ENCODE data around the gene POR. TPM values are rescaled to one million over a fixed set of nuclear protein-coding genes. Genes with fewer than 3 reads are reported as not detected.
A peak's percentile ranks its signal among the peaks of the same experiment; 100 is the strongest.
"Not testable (repeated sequence)": the region's sequence is repeated elsewhere in the genome, so short reads cannot be mapped to it uniquely, and the experiment has no call there.

Gene POR
- 10 to 100 TPM; 40.8 to 63.6 (median 57.7) TPM for total RNA-seq

- ATAC-seq (peak; percentile 91), DNase-seq (peak; percentile 98)
- no peaks in the 10 kb centered on the region for H3K27me3 Mint-ChIP-seq (ENCODE audit: low read depth)
Observed at GRCh38 chr7:75914655-75915415, at the start of gene POR. Gene POR (plus strand): TSS chr7:75915155. CDS start chr7:75954002, 38,847 bp downstream.

GRCh38 chr7:75866114-75866488, 48.9 kb upstream of the POR start:
- ATAC-seq = no peak
- H3K36me3 Mint-ChIP-seq (ENCODE audit: insufficient read depth) = no peaks in the 10 kb centered on the region

More at GRCh38 chr7:75914655-75915415, at the start of gene POR:
- Mint-ChIP-seq H3K4me1 (ENCODE audit: low read depth) (peaks cover 35% of the 10 kb centered on the region), H3K4me3 (peak within 1 kb of the TSS; percentile 86), H3K9me3 (no peaks in the 10 kb centered on the region), H3K36me3 (ENCODE audit: insufficient read depth) (no peaks in the 10 kb centered on the region)

GRCh38 chr7:75866489-75867389, 48.2 kb upstream of the POR start:
- peak; percentile 32 for DNase-seq
- Mint-ChIP-seq H3K36me3 (ENCODE audit: insufficient read depth) (no peaks in the 10 kb centered on the region), H3K4me1 (ENCODE audit: low read depth) (peaks cover 9% of the 10 kb centered on the region), H3K9me3 (no peaks in the 10 kb centered on the region), H3K27me3 (ENCODE audit: low read depth) (peaks cover 3% of the 10 kb centered on the region), H3K4me3 (no peak overlapping the region)
- peak; percentile 68 to 72 for ATAC-seq

More at GRCh38 chr7:75866114-75866488, 48.9 kb upstream of the POR start:
- Mint-ChIP-seq H3K4me3 (no peak overlapping the region), H3K27me3 (ENCODE audit: low read depth) (peaks cover 3% of the 10 kb centered on the region), H3K4me1 (ENCODE audit: low read depth) (peaks cover 9% of the 10 kb centered on the region), H3K9me3 (no peaks in the 10 kb centered on the region)
- no peak for DNase-seq

- no peak for DNase-seq
- Mint-ChIP-seq H3K27me3 (ENCODE audit: low read depth) (peaks cover 3% of the 10 kb centered on the region), H3K9me3 (no peaks in the 10 kb centered on the region), H3K4me1 (ENCODE audit: low read depth) (peaks cover 10% of the 10 kb centered on the region), H3K4me3 (no peak overlapping the region), H3K36me3 (ENCODE audit: insufficient read depth) (no peaks in the 10 kb centered on the region)
- no peak for ATAC-seq
Observed at GRCh38 chr7:75867390-75867717, 47.6 kb upstream of the POR start.

GRCh38 chr7:75868153-75868552, 46.8 kb upstream of the POR start:
- no peaks in the 10 kb centered on the region for H3K9me3 Mint-ChIP-seq
- H3K4me3 Mint-ChIP-seq = no peak overlapping the region
- peaks cover 3% of the 10 kb centered on the region for H3K27me3 Mint-ChIP-seq (ENCODE audit: low read depth)
- peaks cover 10% of the 10 kb centered on the region for H3K4me1 Mint-ChIP-seq (ENCODE audit: low read depth)
- ATAC-seq (no peak), DNase-seq (no peak)
- H3K36me3 Mint-ChIP-seq (ENCODE audit: insufficient read depth) = no peaks in the 10 kb centered on the region

GRCh38 chr7:75869776-75870379, 45.1 kb upstream of the POR start:
- Mint-ChIP-seq H3K36me3 (ENCODE audit: insufficient read depth) (no peaks in the 10 kb centered on the region), H3K4me1 (ENCODE audit: low read depth) (peaks cover 10% of the 10 kb centered on the region), H3K9me3 (no peaks in the 10 kb centered on the region), H3K27me3 (ENCODE audit: low read depth) (peaks cover 3% of the 10 kb centered on the region), H3K4me3 (no peak overlapping the region)
- DNase-seq (no peak), ATAC-seq (peak; percentile 25 to 32)

GRCh38 chr7:75870557-75871161, 44.3 kb upstream of the POR start:
- Mint-ChIP-seq H3K27me3 (ENCODE audit: low read depth) (peaks cover 3% of the 10 kb centered on the region), H3K9me3 (no peaks in the 10 kb centered on the region), H3K4me1 (ENCODE audit: low read depth) (peaks cover 10% of the 10 kb centered on the region), H3K4me3 (no peak overlapping the region), H3K36me3 (ENCODE audit: insufficient read depth) (no peaks in the 10 kb centered on the region)
- DNase-seq (peak; percentile 12), ATAC-seq (peak; percentile 70 to 72)

GRCh38 chr7:75872073-75872782, 42.7 kb upstream of the POR start:
- H3K4me1 Mint-ChIP-seq (ENCODE audit: low read depth) = peaks cover 10% of the 10 kb centered on the region
- H3K9me3 Mint-ChIP-seq = no peaks in the 10 kb centered on the region
- H3K4me3 Mint-ChIP-seq = no peak overlapping the region
- DNase-seq = no peak
- no peaks in the 10 kb centered on the region for H3K27me3 Mint-ChIP-seq (ENCODE audit: low read depth)
- ATAC-seq = no peak
- H3K36me3 Mint-ChIP-seq (ENCODE audit: insufficient read depth) = no peaks in the 10 kb centered on the region

- not testable (repeated sequence) for H3K27me3 Mint-ChIP-seq (ENCODE audit: low read depth); H3K4me3 Mint-ChIP-seq; H3K36me3 Mint-ChIP-seq (ENCODE audit: insufficient read depth); H3K9me3 Mint-ChIP-seq; DNase-seq; ATAC-seq
- peaks cover 19% of the 10 kb centered on the region for H3K4me1 Mint-ChIP-seq (ENCODE audit: low read depth)
Observed at GRCh38 chr7:75874180-75874579, 40.8 kb upstream of the POR start.

- no peaks in the 10 kb centered on the region for H3K9me3 Mint-ChIP-seq
Observed at GRCh38 chr7:75875113-75876080, 39.6 kb upstream of the POR start.

GRCh38 chr7:75876126-75876881, 38.7 kb upstream of the POR start:
- no peaks in the 10 kb centered on the region for H3K36me3 Mint-ChIP-seq (ENCODE audit: insufficient read depth)
- H3K27me3 Mint-ChIP-seq (ENCODE audit: low read depth) = no peaks in the 10 kb centered on the region
- no peak overlapping the region for H3K4me3 Mint-ChIP-seq
- ATAC-seq (no peak), DNase-seq (no peak)
- H3K4me1 Mint-ChIP-seq (ENCODE audit: low read depth) = peaks cover 27% of the 10 kb centered on the region
- H3K9me3 Mint-ChIP-seq = no peaks in the 10 kb centered on the region

More at GRCh38 chr7:75875113-75876080, 39.6 kb upstream of the POR start:
- no peak overlapping the region for H3K4me3 Mint-ChIP-seq
- DNase-seq = no peak
- H3K36me3 Mint-ChIP-seq (ENCODE audit: insufficient read depth) = no peaks in the 10 kb centered on the region
- H3K27me3 Mint-ChIP-seq (ENCODE audit: low read depth) = no peaks in the 10 kb centered on the region
- no peak for ATAC-seq
- peaks cover 26% of the 10 kb centered on the region for H3K4me1 Mint-ChIP-seq (ENCODE audit: low read depth)

GRCh38 chr7:75878312-75878768, 36.6 kb upstream of the POR start:
- DNase-seq = no peak
- Mint-ChIP-seq H3K4me1 (ENCODE audit: low read depth) (peaks cover 30% of the 10 kb centered on the region), H3K9me3 (no peaks in the 10 kb centered on the region), H3K36me3 (ENCODE audit: insufficient read depth) (peaks cover 11% of the 10 kb centered on the region), H3K27me3 (ENCODE audit: low read depth) (no peaks in the 10 kb centered on the region), H3K4me3 (peak overlapping the region; percentile 99)
- peak; percentile 47 to 57 for ATAC-seq
